IPS-15b (cell line): ENCODE data around the gene FGD6.

Source experiments
- H3K27me3 ChIP-seq: one replicate; pipeline ENCODE4 v1.6.1; 2013; ENCODE audit warnings: low read length; ENCODE audit not compliant: control insufficient read depth, insufficient read depth
- H3K36me3 ChIP-seq: one replicate; pipeline ENCODE4 v1.6.1; 2013; ENCODE audit warnings: low read length; ENCODE audit not compliant: control insufficient read depth, insufficient read depth
- H3K4me1 ChIP-seq: one replicate; pipeline ENCODE4 v1.6.1; 2013; ENCODE audit warnings: mild to moderate bottlenecking, low read length; ENCODE audit not compliant: control insufficient read depth, insufficient read depth
- H3K4me3 ChIP-seq: one replicate; pipeline ENCODE4 v1.5.1; 2013; ENCODE audit warnings: low read depth, low read length
- H3K9ac ChIP-seq: one replicate; pipeline ENCODE4 v1.6.1; 2013; ENCODE audit warnings: low read depth, mild to moderate bottlenecking, low read length
- H3K9me3 ChIP-seq: one replicate; pipeline ENCODE4 v1.6.1; 2013; ENCODE audit warnings: mild to moderate bottlenecking, low read length; ENCODE audit not compliant: control insufficient read depth, insufficient read depth

Gene FGD6

GRCh38 chr12:95060951-95061350, 156.3 kb downstream of the FGD6 start:
- Histone ChIP-seq H3K36me3 (peaks cover 28% of the 10 kb centered on the region), H3K27me3 (no peaks in the 10 kb centered on the region), H3K4me1 (no peaks in the 10 kb centered on the region), H3K9me3 (no peaks in the 10 kb centered on the region), H3K4me3 (no peak overlapping the region), H3K9ac (no peak overlapping the region)

DNA sequence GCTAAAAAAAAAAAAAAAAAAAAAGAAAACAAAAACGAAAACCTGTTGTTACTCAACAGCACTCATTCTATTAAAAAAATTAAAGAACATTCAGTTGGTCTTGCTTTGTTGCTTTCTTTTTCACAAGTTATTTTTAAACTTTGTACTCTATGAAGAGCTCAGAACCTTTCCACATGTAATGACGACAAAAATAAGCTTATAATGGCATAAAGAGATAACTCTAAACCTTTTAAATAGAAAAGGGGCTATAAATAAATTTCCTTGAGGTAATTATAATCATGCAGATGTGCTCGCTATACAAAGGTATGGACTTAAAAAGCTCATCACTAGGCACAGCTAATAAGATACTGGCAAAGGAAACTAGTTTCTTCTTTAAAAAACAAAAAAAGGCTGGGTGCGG, 157.3 kb downstream of the FGD6 start:
- Histone ChIP-seq H3K4me1 (no peaks in the 10 kb centered on the region), H3K9me3 (no peaks in the 10 kb centered on the region), H3K4me3 (no peak overlapping the region), H3K36me3 (peaks cover 34% of the 10 kb centered on the region), H3K27me3 (no peaks in the 10 kb centered on the region), H3K9ac (no peak overlapping the region)

DNA sequence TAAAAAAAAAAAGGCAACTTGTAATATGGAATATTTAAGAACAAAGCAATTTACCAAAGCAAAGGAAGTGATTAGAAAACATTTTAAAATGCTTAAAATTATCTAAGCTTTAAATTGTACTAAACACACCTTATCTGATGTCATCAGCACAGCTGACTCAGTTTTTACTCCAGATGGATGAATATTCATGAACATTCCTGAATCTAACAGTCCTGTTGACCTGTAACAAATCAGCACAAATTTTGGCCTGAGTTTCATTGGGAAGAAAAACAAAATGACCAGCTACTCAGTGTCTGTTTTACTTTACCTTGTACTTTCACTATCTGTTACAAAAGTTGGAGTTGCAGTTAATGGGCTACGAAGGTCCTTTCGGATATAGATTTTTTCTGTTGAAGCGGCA, 159.8 kb downstream of the FGD6 start:
- Histone ChIP-seq H3K9me3 (no peaks in the 10 kb centered on the region), H3K27me3 (no peaks in the 10 kb centered on the region), H3K36me3 (peaks cover 23% of the 10 kb centered on the region), H3K4me3 (no peak overlapping the region), H3K4me1 (no peaks in the 10 kb centered on the region), H3K9ac (no peak overlapping the region)

GRCh38 chr12:95055057-95055456, 162.2 kb downstream of the FGD6 start:
- no peak overlapping the region for H3K9ac ChIP-seq
- no peaks in the 10 kb centered on the region for H3K27me3 ChIP-seq
- peaks cover 17% of the 10 kb centered on the region for H3K36me3 ChIP-seq
- H3K9me3 ChIP-seq = no peaks in the 10 kb centered on the region
- no peaks in the 10 kb centered on the region for H3K4me1 ChIP-seq
- H3K4me3 ChIP-seq = no peak overlapping the region

- H3K4me3 ChIP-seq = no peak overlapping the region
- no peak overlapping the region for H3K9ac ChIP-seq
- no peaks in the 10 kb centered on the region for H3K4me1 ChIP-seq
- peaks cover 17% of the 10 kb centered on the region for H3K36me3 ChIP-seq
- no peaks in the 10 kb centered on the region for H3K27me3 ChIP-seq
- H3K9me3 ChIP-seq = no peaks in the 10 kb centered on the region
Observed at GRCh38 chr12:95054206-95054605, 163.1 kb downstream of the FGD6 start.

- Histone ChIP-seq H3K4me1 (no peaks in the 10 kb centered on the region), H3K9me3 (no peaks in the 10 kb centered on the region), H3K9ac (no peak overlapping the region), H3K4me3 (no peak overlapping the region), H3K27me3 (no peaks in the 10 kb centered on the region), H3K36me3 (peaks cover 21% of the 10 kb centered on the region)
Observed at GRCh38 chr12:95051241-95051640, 166.0 kb downstream of the FGD6 start.

DNA sequence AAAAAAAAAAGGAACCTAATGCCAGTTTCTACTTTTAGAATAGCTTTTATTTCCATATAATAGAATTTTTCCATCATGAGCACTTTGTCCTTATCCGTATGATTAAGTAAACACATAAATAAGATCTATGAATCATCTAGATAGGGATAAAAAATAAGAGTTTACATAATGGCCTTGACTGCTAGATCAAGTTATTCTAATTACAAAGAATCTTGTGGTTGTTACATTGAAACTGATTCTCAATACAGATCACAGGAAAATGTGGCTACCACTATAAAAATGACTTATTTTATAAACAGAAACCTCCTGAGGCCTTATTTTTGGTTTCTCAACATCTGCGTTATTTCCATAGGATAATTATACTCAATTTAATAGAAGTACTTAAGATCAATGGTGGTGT, 179.4 kb downstream of the FGD6 start:
- Histone ChIP-seq H3K4me3 (no peak overlapping the region), H3K9me3 (no peaks in the 10 kb centered on the region), H3K4me1 (no peaks in the 10 kb centered on the region), H3K9ac (no peak overlapping the region), H3K27me3 (no peaks in the 10 kb centered on the region), H3K36me3 (peaks cover 7% of the 10 kb centered on the region)

GRCh38 chr12:95034750-95035149, 182.5 kb downstream of the FGD6 start:
- Histone ChIP-seq H3K4me1 (no peaks in the 10 kb centered on the region), H3K36me3 (peaks cover 3% of the 10 kb centered on the region), H3K9me3 (no peaks in the 10 kb centered on the region), H3K9ac (no peak overlapping the region), H3K27me3 (no peaks in the 10 kb centered on the region), H3K4me3 (no peak overlapping the region)
